ENCODE results near the gene PTPRN2. TPM values are rescaled to one million over a fixed set of nuclear protein-coding genes. Genes with fewer than 3 reads are reported as not detected.

The PTPRN2 gene
- polyA plus RNA-seq, 4 donors = 7.2 to 9.2 (median 7.5) TPM

GRCh38 chr7:157547611-157548010 lies 1040.0 kb downstream of the PTPRN2 start:
- DNase-seq (ENCODE audit: low read depth in 4 of 4, low spot score in 3 of 4) = no peak

GRCh38 chr7:157547102-157547501 lies 1040.5 kb downstream of the PTPRN2 start:
- DNase-seq (ENCODE audit: low read depth in 4 of 4, low spot score in 3 of 4) = no peak

GRCh38 chr7:157545681-157546060 lies 1042.0 kb downstream of the PTPRN2 start:
- DNase-seq (ENCODE audit: low read depth in 4 of 4, low spot score in 3 of 4) = no peak

- DNase-seq (ENCODE audit: low read depth in 4 of 4, low spot score in 3 of 4) = no peak
Observed at GRCh38 chr7:157544980-157545680, 1042.5 kb downstream of the PTPRN2 start.

- no peak for DNase-seq (ENCODE audit: low read depth in 4 of 4, low spot score in 3 of 4)
Observed at GRCh38 chr7:157544226-157544625, 1043.4 kb downstream of the PTPRN2 start.

GRCh38 chr7:157543791-157544190 lies 1043.8 kb downstream of the PTPRN2 start:
- DNase-seq (ENCODE audit: low read depth in 4 of 4, low spot score in 3 of 4) = no peak

- no peak for DNase-seq (ENCODE audit: low read depth in 4 of 4, low spot score in 3 of 4)
Observed at GRCh38 chr7:157543276-157543675, 1044.3 kb downstream of the PTPRN2 start.

GRCh38 chr7:157542068-157543021 lies 1045.3 kb downstream of the PTPRN2 start:
- no peak for DNase-seq (ENCODE audit: low read depth in 4 of 4, low spot score in 3 of 4)

- no peak for DNase-seq (ENCODE audit: low read depth in 4 of 4, low spot score in 3 of 4)
Observed at GRCh38 chr7:157541295-157542067, 1046.1 kb downstream of the PTPRN2 start.

- no peak for DNase-seq (ENCODE audit: low read depth in 4 of 4, low spot score in 3 of 4)
Observed at GRCh38 chr7:157540606-157541294, 1046.9 kb downstream of the PTPRN2 start.

GRCh38 chr7:157540020-157540419 lies 1047.6 kb downstream of the PTPRN2 start:
- DNase-seq (ENCODE audit: low read depth in 4 of 4, low spot score in 3 of 4) = no peak

- DNase-seq (ENCODE audit: low read depth in 4 of 4, low spot score in 3 of 4) = no peak
Observed at GRCh38 chr7:157539521-157539920, 1048.1 kb downstream of the PTPRN2 start.

- DNase-seq (ENCODE audit: low read depth in 4 of 4, low spot score in 3 of 4) = no peak
Observed at GRCh38 chr7:157538735-157539134, 1048.9 kb downstream of the PTPRN2 start.

GRCh38 chr7:157538321-157538720 lies 1049.3 kb downstream of the PTPRN2 start:
- DNase-seq (ENCODE audit: low read depth in 4 of 4, low spot score in 3 of 4) = no peak

- no peak for DNase-seq (ENCODE audit: low read depth in 4 of 4, low spot score in 3 of 4)
Observed at GRCh38 chr7:157537056-157537455, 1050.6 kb downstream of the PTPRN2 start.

- no peak for DNase-seq (ENCODE audit: low read depth in 4 of 4, low spot score in 3 of 4)
Observed at GRCh38 chr7:157532068-157532467, 1055.6 kb downstream of the PTPRN2 start.

- DNase-seq (ENCODE audit: low read depth in 4 of 4, low spot score in 3 of 4) = no peak
Observed at GRCh38 chr7:157529768-157530560, 1057.7 kb downstream of the PTPRN2 start.

GRCh38 chr7:157528785-157529341 lies 1058.8 kb downstream of the PTPRN2 start:
- DNase-seq (ENCODE audit: low read depth in 4 of 4, low spot score in 3 of 4) = no peak

GRCh38 chr7:157527686-157528085 lies 1059.9 kb downstream of the PTPRN2 start:
- DNase-seq (ENCODE audit: low read depth in 4 of 4, low spot score in 3 of 4) = no peak

Data from left renal pelvis (tissue), 4 donors.